Activated CD4-positive, alpha-beta T cell treated with anti-CD3 and anti-CD28 coated beads for 4 hours (primary cell): ENCODE data around the gene NYAP2.

Experiments
- DNase-seq, 2 donors: peaks; one replicate each; pipeline ENCODE4 v3.0.0-alpha.2; 2020

Gene NYAP2

GRCh38 chr2:225487878-225488416 is 88.4 kb downstream of the NYAP2 start:
- no peak for DNase-seq

- no peak for DNase-seq
Observed at GRCh38 chr2:225488743-225489142, 89.2 kb downstream of the NYAP2 start.

- DNase-seq, result no peak
Observed at GRCh38 chr2:225493420-225494099, 94.0 kb downstream of the NYAP2 start.

GRCh38 chr2:225494100-225494459 is 94.6 kb downstream of the NYAP2 start:
- DNase-seq, result no peak

GRCh38 chr2:225495706-225496105 is 96.2 kb downstream of the NYAP2 start:
- DNase-seq, result no peak

GRCh38 chr2:225496568-225496967 is 97.1 kb downstream of the NYAP2 start:
- no peak for DNase-seq

- no peak for DNase-seq
Observed at GRCh38 chr2:225497166-225497565, 97.7 kb downstream of the NYAP2 start.

- DNase-seq, result no peak
Observed at GRCh38 chr2:225501022-225501421, 101.5 kb downstream of the NYAP2 start.

GRCh38 chr2:225502971-225503370 is 103.5 kb downstream of the NYAP2 start:
- DNase-seq, result no peak

GRCh38 chr2:225510796-225511195 is 111.3 kb downstream of the NYAP2 start:
- DNase-seq, result no peak

- no peak for DNase-seq
Observed at GRCh38 chr2:225512469-225512868, 113.0 kb downstream of the NYAP2 start.

GRCh38 chr2:225512876-225513540 is 113.5 kb downstream of the NYAP2 start:
- no peak for DNase-seq

- DNase-seq, result no peak
Observed at GRCh38 chr2:225515033-225515432, 115.5 kb downstream of the NYAP2 start.

- DNase-seq, result no peak
Observed at GRCh38 chr2:225526760-225527390, 127.4 kb downstream of the NYAP2 start.

GRCh38 chr2:225531559-225531958 is 132.0 kb downstream of the NYAP2 start:
- DNase-seq, result no peak

GRCh38 chr2:225532096-225532495 is 132.6 kb downstream of the NYAP2 start:
- no peak for DNase-seq

- no peak for DNase-seq
Observed at GRCh38 chr2:225534037-225534436, 134.5 kb downstream of the NYAP2 start.

GRCh38 chr2:225534697-225535096 is 135.2 kb downstream of the NYAP2 start:
- no peak for DNase-seq

- no peak for DNase-seq
Observed at GRCh38 chr2:225536036-225536435, 136.5 kb downstream of the NYAP2 start.

- DNase-seq, result no peak
Observed at GRCh38 chr2:225543626-225544025, 144.1 kb downstream of the NYAP2 start.

GRCh38 chr2:225556461-225556860 is 157.0 kb downstream of the NYAP2 start:
- DNase-seq, result no peak

- no peak for DNase-seq
Observed at GRCh38 chr2:225558399-225559071, 159.0 kb downstream of the NYAP2 start.

GRCh38 chr2:225559072-225559415 is 159.5 kb downstream of the NYAP2 start:
- no peak for DNase-seq

GRCh38 chr2:225566798-225567197 is 167.3 kb downstream of the NYAP2 start:
- no peak for DNase-seq
